ENCODE measurements around the gene PDLIM1.

PDLIM1 gene

DNA sequence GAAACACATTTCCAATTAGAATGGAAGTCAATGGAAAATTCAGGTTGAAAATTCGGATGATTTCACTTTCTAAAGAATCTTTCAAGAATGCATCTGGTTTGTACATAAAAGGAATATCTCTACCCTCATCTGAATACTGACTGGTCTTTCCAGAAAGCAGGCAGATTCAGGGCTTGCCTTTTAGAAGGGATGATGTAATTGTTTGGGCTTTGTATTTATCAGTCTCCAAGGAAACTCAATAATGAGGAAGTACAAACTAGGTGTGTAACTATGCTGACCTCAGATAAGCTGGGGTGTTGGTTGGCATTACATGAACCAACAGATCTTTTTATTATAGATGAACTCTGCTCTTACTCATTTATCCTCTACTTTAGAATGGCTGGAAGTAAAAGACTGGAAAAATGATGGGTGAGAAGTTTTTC lies 24.1 kb downstream of the PDLIM1 start:
- H3K4me3 ChIP-seq, result no peak overlapping the region
- no peak for DNase-seq (ENCODE audit: low spot score)
- TF ChIP-seq, protein P1, sequence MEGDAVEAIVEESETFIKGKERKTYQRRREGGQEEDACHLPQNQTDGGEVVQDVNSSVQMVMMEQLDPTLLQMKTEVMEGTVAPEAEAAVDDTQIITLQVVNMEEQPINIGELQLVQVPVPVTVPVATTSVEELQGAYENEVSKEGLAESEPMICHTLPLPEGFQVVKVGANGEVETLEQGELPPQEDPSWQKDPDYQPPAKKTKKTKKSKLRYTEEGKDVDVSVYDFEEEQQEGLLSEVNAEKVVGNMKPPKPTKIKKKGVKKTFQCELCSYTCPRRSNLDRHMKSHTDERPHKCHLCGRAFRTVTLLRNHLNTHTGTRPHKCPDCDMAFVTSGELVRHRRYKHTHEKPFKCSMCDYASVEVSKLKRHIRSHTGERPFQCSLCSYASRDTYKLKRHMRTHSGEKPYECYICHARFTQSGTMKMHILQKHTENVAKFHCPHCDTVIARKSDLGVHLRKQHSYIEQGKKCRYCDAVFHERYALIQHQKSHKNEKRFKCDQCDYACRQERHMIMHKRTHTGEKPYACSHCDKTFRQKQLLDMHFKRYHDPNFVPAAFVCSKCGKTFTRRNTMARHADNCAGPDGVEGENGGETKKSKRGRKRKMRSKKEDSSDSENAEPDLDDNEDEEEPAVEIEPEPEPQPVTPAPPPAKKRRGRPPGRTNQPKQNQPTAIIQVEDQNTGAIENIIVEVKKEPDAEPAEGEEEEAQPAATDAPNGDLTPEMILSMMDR (IDR thresholded peaks at IDR 0.05), result no peak
- peak overlapping the region; percentile 58 to 71 for H3K27ac ChIP-seq

DNA sequence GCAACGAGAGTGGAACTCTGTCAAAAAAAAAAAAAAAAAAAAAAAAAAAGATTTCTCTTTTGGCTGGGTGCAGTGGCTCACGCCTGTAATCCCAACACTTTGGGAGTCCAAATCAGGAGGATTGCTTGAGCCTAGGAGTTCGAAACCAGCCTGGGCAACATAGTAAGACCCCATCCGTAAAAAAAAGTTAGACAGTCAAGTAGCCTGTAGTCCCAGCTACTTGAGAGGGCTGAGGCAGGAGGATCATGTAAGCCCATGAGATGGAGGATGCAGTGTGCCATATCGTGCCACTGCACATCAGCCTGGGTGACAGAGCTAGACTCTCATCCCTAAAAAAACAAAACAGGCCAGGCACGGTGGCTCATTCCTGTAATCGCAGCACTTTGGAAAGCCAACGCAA lies 25.2 kb downstream of the PDLIM1 start:
- TF ChIP-seq, protein P1 (IDR thresholded peaks at IDR 0.05), result no peak
- no peak for DNase-seq (ENCODE audit: low spot score)
- Histone ChIP-seq H3K27ac (peak overlapping the region in 1 of 2 donors; percentile 24), H3K4me3 (no peak overlapping the region)

DNA sequence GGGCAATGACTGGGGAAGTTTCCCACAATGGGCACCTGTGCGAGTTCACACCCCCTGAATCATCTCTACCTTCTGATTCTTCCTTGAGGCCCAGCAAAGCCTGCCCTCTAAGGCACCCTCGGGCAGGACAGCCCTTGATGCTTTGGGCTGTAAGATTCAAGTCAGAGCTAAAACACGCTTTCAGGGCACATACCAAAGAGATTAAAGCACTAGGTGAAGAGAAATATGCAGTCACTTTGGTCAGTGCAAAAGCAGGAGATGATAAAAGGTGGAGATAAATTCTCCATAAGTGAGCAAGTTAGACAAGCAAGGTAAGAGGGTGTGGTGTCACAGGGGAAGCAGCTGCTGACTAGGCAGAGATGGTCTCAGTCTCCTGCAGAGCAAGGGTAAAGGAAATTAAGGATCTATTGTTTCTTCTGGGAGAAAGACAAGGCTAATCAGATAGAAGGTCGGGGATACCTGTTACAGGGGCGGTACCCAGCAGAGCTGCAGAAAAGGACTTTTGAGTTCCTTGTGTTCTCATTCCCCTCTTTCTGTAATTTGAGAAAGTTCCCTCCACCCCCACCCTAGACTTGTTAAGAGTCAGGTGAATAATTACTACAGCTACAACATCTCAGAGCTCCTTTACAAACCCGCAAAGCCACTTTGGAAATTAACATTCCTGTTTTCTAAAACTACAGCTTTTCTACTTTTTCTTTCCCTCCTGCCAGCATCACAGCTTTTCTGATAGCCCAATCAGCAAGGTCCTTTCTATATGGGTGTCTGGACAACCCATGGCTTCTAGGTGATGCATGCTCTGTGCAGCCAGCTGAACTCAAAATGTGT lies 26.4 kb downstream of the PDLIM1 start:
- no peak for DNase-seq (ENCODE audit: low spot score)
- Histone ChIP-seq H3K27ac (peak overlapping the region in 1 of 2 donors; percentile 5), H3K4me3 (no peak overlapping the region)
- TF ChIP-seq, protein P1 (IDR thresholded peaks at IDR 0.05), result no peak

DNA sequence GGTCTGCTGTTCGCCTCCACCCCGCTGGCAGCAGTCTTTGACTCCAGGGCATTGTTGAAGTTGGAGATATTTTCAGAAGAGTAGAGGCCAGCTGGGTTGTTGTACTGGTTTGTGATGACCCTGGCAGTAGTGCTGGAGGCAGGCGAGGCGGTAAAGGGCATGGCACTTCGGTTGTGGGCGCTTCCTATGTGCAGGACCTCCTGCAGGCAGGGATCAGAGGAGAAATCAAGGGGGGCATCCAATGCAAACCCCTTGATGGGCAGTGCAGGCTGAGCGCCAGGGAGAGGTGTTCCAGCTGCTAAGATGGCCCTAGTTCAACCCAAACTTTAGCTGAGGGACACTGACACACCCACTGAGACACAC lies 27.0 kb downstream of the PDLIM1 start:
- DNase-seq (ENCODE audit: low spot score), result no peak
- TF ChIP-seq, protein P1 (IDR thresholded peaks at IDR 0.05), result no peak
- Histone ChIP-seq H3K27ac (peak overlapping the region in 1 of 2 donors; percentile 4), H3K4me3 (no peak overlapping the region)

DNA sequence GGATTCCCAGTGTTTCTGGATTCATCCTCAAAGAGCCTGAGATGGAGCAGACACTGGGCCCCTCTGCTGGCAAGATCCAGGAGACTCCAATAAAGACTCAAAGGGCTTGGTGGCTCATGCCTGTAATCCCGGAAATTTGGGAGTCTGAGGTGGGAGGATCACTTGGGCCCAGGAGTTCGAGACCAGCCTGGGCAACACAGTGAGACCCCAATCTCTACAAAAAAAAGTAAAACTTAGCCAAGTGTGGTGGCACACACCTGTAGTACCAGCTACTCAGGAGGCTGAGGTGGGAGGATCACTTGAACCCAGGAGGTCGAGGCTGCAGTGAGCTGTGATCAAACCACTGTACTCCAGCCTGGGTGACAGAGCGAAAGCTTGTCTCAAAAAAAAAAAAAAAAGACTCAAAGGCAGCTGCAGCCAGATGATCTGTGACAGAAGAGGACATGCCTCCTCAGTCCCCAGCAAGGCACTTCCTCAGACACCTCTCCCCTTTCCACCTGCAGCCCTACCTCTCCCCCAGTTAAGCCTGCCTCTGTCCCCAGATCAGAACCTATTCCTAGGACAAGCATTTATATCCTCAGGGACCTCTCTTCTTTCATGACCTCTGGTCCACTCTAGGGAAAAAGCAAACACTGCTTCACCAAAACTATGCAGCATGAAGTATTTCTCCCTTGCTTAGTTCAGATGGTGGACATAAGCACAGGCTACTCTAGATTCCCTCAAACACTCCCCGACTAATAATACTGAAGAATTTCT lies 27.9 kb downstream of the PDLIM1 start:
- Histone ChIP-seq H3K27ac (no peak overlapping the region), H3K4me3 (no peak overlapping the region)
- no peak for DNase-seq (ENCODE audit: low spot score)
- TF ChIP-seq, protein P1 (IDR thresholded peaks at IDR 0.05), result no peak

DNA sequence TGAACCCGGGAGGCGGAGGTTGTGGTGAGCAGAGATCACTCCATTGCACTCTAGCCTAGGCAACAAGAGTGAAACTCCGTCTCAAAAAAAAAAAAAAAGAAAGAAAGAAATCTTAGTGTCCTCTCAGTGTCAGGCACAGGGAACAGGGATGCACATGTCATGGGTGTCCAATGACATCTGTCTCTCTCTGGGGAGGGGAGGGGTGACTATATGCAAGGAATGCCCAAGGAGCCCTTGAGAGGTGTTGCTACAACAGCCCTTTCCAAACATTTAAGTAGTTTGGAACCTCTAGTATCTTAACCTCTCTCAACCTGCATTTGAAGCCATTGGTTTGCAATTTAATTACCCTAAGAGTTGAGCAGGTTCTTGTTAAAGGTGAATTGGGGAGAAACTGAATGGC lies 28.9 kb downstream of the PDLIM1 start:
- DNase-seq (ENCODE audit: low spot score), result no peak
- no peak overlapping the region for H3K4me3 ChIP-seq
- no peak overlapping the region for H3K27ac ChIP-seq
- TF ChIP-seq, protein P1 (IDR thresholded peaks at IDR 0.05), result no peak
